K562 (cell line): Measurements from ENCODE around the gene CLDN7. TPM values are rescaled to one million over a fixed set of nuclear protein-coding genes. Genes with fewer than 3 reads are reported as not detected.

Source experiments
- CHD2 ChIP-seq: IDR thresholded peaks from 2 replicates; pipeline ENCODE4 v1.6.1; 2011; ENCODE audit warnings: low read depth, low read length
- FOXJ2 ChIP-seq: fragments of 200-800 bp; sonication (Bioruptor generic); IDR thresholded peaks from 2 replicates; pipeline ENCODE4 v1.6.1; 2016; ENCODE audit warnings: missing genetic modification characterization, missing compliant biosample characterization
- NFIC ChIP-seq: fragments of 450-650 bp; IDR thresholded peaks from 2 replicates; pipeline ENCODE4 v1.6.1; 2017; ENCODE audit warnings: mild to moderate bottlenecking, inconsistent platforms
- ZNF695 ChIP-seq: fragments of 450-650 bp; formaldehyde crosslinking; IDR thresholded peaks from 2 replicates; pipeline ENCODE4 v1.4.0; 2020; ENCODE audit warnings: mild to moderate bottlenecking, moderate library complexity
- ZZZ3 ChIP-seq: fragments of 450-650 bp; IDR thresholded peaks from 2 replicates; pipeline ENCODE4 v1.6.1; 2016; ENCODE audit warnings: antibody characterized with exemption, mild to moderate bottlenecking, moderate library complexity
- polyA plus RNA-seq, 8 experiments: library from polyadenylated mRNA; depleted of rRNA in 4 of 8; stranded (reverse) in 5 of 8; unstranded in 3 of 8; fragments of >200 nt; fragmentation: Nextera tagmentation in 2 of 8; fragmentation: Illumina TruSeq in 1 of 8; extraction: Ambion mirVana in 2 of 8; extraction: Trizol in 1 of 8; gene quantifications; 2 replicates each; pipeline versions ENCODE4 v1.2.1 to v1.2.3, GENCODE V29; 2011 to 2014; ENCODE audit warnings: inconsistent platforms in 1 of 8, missing spikeins in 1 of 8
- total RNA-seq, 7 experiments: library from RNA; depleted of rRNA in 6 of 7; stranded (reverse); fragments of >200 nt in 6 of 7; fragmentation: Illumina TruSeq in 2 of 7; extraction: Trizol in 2 of 7; gene quantifications; 2 replicates each; pipeline versions ENCODE4 v1.2.1 to v1.2.3, GENCODE V29; 2011 to 2021; ENCODE audit warnings: low replicate concordance in 1 of 7
- TF ChIP-seq, protein P1 (sequence below): fragments of 250-450 bp; sonication (Bioruptor Pico); IDR thresholded peaks from 2 replicates; pipeline ENCODE4 v1.4.0; 2020; ENCODE audit warnings: mild to moderate bottlenecking, moderate library complexity
- TF ChIP-seq, protein P2 (sequence below): fragments of 450-650 bp; IDR thresholded peaks from 2 replicates; pipeline ENCODE4 v1.6.1; 2016
- TF ChIP-seq, protein P3 (sequence below): fragments of 450-650 bp; IDR thresholded peaks from 2 replicates; pipeline ENCODE4 v1.6.1; 2016; ENCODE audit warnings: mild to moderate bottlenecking, moderate library complexity
- TF ChIP-seq, protein P4 (sequence below): fragments of 450-650 bp; IDR thresholded peaks from 2 replicates; pipeline ENCODE4 v1.6.1; 2018; ENCODE audit not compliant: partially characterized antibody

The CLDN7 gene
- total and polyA plus RNA-seq, 9 of the 15 experiments (the other 6 are each of a cell fraction or from before 2014, with no cell fraction given): 2.2 to 14.5 (median 7.6) TPM

DNA sequence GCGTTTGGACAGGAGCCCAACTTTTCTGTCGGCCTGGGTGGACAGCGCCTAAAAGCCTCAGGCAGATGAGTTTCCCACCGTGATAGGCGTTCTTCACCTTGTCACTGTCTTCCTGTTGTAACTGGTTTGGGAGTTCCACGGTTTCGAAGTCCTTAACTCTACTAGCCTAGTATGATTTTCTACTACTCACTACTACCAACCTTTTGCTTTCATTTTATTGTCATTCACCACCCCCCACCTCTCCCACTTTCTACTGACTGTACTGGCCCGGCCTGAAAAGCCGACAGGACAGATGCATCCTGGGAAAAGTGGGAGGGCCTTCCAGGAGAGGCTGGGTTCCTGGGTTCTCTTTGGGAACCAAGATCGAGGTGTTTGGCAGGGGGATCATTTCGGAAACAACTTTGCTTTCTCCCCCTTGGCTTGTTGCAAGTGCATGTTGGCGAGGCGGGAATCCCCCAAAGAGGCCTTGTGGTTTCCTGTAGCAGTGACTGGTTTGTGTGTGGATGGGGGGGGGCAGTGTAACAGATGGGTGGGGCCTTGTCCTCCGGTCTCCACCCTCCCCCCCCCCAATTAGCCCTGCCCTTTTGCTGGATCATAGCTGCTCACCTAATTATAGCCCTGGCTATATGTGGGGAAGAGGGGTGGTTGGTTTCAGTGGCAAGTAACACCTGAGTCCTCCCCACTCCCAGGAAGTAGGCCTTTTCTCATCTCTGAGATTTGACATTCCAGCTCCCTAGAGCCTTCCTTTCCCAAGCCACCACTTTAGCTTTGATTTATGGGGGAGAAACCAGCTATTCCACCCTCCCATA lies 46.6 kb upstream of the CLDN7 start (continued):
- TF ChIP-seq, protein P1, sequence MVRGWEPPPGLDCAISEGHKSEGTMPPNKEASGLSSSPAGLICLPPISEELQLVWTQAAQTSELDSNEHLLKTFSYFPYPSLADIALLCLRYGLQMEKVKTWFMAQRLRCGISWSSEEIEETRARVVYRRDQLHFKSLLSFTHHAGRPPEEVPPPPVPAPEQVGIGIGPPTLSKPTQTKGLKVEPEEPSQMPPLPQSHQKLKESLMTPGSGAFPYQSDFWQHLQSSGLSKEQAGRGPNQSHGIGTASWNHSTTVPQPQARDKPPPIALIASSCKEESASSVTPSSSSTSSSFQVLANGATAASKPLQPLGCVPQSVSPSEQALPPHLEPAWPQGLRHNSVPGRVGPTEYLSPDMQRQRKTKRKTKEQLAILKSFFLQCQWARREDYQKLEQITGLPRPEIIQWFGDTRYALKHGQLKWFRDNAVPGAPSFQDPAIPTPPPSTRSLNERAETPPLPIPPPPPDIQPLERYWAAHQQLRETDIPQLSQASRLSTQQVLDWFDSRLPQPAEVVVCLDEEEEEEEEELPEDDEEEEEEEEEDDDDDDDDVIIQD (CRISPR knock-in tag): no peak
- TF ChIP-seq, protein P2, sequence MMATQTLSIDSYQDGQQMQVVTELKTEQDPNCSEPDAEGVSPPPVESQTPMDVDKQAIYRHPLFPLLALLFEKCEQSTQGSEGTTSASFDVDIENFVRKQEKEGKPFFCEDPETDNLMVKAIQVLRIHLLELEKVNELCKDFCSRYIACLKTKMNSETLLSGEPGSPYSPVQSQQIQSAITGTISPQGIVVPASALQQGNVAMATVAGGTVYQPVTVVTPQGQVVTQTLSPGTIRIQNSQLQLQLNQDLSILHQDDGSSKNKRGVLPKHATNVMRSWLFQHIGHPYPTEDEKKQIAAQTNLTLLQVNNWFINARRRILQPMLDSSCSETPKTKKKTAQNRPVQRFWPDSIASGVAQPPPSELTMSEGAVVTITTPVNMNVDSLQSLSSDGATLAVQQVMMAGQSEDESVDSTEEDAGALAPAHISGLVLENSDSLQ: peak; percentile 35; the same call in 1 of the 2 replicates
- TF ChIP-seq, protein P3, sequence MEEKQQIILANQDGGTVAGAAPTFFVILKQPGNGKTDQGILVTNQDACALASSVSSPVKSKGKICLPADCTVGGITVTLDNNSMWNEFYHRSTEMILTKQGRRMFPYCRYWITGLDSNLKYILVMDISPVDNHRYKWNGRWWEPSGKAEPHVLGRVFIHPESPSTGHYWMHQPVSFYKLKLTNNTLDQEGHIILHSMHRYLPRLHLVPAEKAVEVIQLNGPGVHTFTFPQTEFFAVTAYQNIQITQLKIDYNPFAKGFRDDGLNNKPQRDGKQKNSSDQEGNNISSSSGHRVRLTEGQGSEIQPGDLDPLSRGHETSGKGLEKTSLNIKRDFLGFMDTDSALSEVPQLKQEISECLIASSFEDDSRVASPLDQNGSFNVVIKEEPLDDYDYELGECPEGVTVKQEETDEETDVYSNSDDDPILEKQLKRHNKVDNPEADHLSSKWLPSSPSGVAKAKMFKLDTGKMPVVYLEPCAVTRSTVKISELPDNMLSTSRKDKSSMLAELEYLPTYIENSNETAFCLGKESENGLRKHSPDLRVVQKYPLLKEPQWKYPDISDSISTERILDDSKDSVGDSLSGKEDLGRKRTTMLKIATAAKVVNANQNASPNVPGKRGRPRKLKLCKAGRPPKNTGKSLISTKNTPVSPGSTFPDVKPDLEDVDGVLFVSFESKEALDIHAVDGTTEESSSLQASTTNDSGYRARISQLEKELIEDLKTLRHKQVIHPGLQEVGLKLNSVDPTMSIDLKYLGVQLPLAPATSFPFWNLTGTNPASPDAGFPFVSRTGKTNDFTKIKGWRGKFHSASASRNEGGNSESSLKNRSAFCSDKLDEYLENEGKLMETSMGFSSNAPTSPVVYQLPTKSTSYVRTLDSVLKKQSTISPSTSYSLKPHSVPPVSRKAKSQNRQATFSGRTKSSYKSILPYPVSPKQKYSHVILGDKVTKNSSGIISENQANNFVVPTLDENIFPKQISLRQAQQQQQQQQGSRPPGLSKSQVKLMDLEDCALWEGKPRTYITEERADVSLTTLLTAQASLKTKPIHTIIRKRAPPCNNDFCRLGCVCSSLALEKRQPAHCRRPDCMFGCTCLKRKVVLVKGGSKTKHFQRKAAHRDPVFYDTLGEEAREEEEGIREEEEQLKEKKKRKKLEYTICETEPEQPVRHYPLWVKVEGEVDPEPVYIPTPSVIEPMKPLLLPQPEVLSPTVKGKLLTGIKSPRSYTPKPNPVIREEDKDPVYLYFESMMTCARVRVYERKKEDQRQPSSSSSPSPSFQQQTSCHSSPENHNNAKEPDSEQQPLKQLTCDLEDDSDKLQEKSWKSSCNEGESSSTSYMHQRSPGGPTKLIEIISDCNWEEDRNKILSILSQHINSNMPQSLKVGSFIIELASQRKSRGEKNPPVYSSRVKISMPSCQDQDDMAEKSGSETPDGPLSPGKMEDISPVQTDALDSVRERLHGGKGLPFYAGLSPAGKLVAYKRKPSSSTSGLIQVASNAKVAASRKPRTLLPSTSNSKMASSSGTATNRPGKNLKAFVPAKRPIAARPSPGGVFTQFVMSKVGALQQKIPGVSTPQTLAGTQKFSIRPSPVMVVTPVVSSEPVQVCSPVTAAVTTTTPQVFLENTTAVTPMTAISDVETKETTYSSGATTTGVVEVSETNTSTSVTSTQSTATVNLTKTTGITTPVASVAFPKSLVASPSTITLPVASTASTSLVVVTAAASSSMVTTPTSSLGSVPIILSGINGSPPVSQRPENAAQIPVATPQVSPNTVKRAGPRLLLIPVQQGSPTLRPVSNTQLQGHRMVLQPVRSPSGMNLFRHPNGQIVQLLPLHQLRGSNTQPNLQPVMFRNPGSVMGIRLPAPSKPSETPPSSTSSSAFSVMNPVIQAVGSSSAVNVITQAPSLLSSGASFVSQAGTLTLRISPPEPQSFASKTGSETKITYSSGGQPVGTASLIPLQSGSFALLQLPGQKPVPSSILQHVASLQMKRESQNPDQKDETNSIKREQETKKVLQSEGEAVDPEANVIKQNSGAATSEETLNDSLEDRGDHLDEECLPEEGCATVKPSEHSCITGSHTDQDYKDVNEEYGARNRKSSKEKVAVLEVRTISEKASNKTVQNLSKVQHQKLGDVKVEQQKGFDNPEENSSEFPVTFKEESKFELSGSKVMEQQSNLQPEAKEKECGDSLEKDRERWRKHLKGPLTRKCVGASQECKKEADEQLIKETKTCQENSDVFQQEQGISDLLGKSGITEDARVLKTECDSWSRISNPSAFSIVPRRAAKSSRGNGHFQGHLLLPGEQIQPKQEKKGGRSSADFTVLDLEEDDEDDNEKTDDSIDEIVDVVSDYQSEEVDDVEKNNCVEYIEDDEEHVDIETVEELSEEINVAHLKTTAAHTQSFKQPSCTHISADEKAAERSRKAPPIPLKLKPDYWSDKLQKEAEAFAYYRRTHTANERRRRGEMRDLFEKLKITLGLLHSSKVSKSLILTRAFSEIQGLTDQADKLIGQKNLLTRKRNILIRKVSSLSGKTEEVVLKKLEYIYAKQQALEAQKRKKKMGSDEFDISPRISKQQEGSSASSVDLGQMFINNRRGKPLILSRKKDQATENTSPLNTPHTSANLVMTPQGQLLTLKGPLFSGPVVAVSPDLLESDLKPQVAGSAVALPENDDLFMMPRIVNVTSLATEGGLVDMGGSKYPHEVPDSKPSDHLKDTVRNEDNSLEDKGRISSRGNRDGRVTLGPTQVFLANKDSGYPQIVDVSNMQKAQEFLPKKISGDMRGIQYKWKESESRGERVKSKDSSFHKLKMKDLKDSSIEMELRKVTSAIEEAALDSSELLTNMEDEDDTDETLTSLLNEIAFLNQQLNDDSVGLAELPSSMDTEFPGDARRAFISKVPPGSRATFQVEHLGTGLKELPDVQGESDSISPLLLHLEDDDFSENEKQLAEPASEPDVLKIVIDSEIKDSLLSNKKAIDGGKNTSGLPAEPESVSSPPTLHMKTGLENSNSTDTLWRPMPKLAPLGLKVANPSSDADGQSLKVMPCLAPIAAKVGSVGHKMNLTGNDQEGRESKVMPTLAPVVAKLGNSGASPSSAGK: no peak
- TF ChIP-seq ZNF695 (CRISPR knock-in tag) (no peak), FOXJ2 (tag) (no peak), ZZZ3 (no peak), NFIC (0 out of 2 replicates have a peak, but pooled peaks have one; percentile 31), CHD2 (no peak)
- TF ChIP-seq, protein P4, sequence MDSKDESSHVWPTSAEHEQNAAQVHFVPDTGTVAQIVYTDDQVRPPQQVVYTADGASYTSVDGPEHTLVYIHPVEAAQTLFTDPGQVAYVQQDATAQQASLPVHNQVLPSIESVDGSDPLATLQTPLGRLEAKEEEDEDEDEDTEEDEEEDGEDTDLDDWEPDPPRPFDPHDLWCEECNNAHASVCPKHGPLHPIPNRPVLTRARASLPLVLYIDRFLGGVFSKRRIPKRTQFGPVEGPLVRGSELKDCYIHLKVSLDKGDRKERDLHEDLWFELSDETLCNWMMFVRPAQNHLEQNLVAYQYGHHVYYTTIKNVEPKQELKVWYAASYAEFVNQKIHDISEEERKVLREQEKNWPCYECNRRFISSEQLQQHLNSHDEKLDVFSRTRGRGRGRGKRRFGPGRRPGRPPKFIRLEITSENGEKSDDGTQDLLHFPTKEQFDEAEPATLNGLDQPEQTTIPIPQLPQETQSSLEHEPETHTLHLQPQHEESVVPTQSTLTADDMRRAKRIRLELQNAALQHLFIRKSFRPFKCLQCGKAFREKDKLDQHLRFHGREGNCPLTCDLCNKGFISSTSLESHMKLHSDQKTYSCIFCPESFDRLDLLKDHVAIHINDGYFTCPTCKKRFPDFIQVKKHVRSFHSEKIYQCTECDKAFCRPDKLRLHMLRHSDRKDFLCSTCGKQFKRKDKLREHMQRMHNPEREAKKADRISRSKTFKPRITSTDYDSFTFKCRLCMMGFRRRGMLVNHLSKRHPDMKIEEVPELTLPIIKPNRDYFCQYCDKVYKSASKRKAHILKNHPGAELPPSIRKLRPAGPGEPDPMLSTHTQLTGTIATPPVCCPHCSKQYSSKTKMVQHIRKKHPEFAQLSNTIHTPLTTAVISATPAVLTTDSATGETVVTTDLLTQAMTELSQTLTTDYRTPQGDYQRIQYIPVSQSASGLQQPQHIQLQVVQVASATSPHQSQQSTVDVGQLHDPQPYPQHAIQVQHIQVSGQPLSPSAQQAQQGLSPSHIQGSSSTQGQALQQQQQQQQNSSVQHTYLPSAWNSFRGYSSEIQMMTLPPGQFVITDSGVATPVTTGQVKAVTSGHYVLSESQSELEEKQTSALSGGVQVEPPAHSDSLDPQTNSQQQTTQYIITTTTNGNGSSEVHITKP: peak; percentile 94
